Naive thymus-derived CD4-positive, alpha-beta T cell (primary cell): ENCODE data around the gene ITGB2. TPM values are rescaled to one million over a fixed set of nuclear protein-coding genes. Genes with fewer than 3 reads are reported as not detected.

Source experiments
- ATAC-seq: fragments of 150-1000 bp; cut with Tn5 transposase; 2 replicates; pipeline ENCODE4 v1.10.0; 2021; ENCODE audit warnings: mild to moderate bottlenecking, moderate library complexity
- CTCF ChIA-PET: fragments of 350-600 bp; sonication (Branson Sonifier 250); formaldehyde crosslinking; loops from one replicate; lab custom pipeline; 2021; ENCODE audit warnings: antibody characterized with exemption; lab: Charles Lee
- POLR2A ChIA-PET: fragments of 350-600 bp; sonication (Branson Sonifier 250); formaldehyde crosslinking; loops from one replicate; lab custom pipeline; 2021; ENCODE audit warnings: antibody characterized with exemption, inconsistent platforms; lab: Charles Lee
- DNase-seq, 9 donors: peaks; one replicate each; pipeline versions ENCODE4 v3.0.0 to v3.0.0-alpha.2; 2020 to 2022; ENCODE audit warnings: mixed read lengths in 1 of 9
- H3K27ac ChIP-seq: one replicate; pipeline ENCODE4 v1.7.0; 2013; ENCODE audit warnings: mild to moderate bottlenecking, low read depth, low read length, moderate library complexity
- H3K27me3 ChIP-seq, 2 donors: one replicate each; pipeline ENCODE4 v1.7.0; 2013; ENCODE audit warnings: low read length in 2 of 2, mild to moderate bottlenecking in 2 of 2, moderate library complexity in 2 of 2; ENCODE audit not compliant: control insufficient read depth in 2 of 2, insufficient read depth in 2 of 2
- H3K36me3 ChIP-seq, 3 experiments: 1 replicate in 2 of 3; 2 replicates in 1 of 3; pipeline ENCODE4 v1.7.0; 2013; ENCODE audit warnings: low read length in 3 of 3, mild to moderate bottlenecking in 3 of 3, moderate library complexity in 1 of 3; ENCODE audit not compliant: insufficient read depth in 3 of 3, control insufficient read depth in 2 of 3
- H3K4me1 ChIP-seq, 2 donors: one replicate each; pipeline ENCODE4 v1.7.0; 2013; ENCODE audit warnings: low read length in 2 of 2, mild to moderate bottlenecking in 2 of 2, moderate library complexity in 1 of 2; ENCODE audit not compliant: control insufficient read depth in 2 of 2, insufficient read depth in 2 of 2
- H3K4me3 ChIP-seq: 2 replicates; pipeline ENCODE4 v1.7.0; 2013; ENCODE audit warnings: mild to moderate bottlenecking, low read length
- H3K9me3 ChIP-seq, 3 experiments: 1 replicate in 2 of 3; 2 replicates in 1 of 3; pipeline ENCODE4 v1.7.0; 2013; ENCODE audit warnings: low read length in 3 of 3; ENCODE audit not compliant: control insufficient read depth in 2 of 3
- H3K27ac Mint-ChIP-seq, 9 donors: one replicate each; pipeline ENCODE4 v1.8.0; 2020 to 2022; ENCODE audit warnings: mixed read lengths in 9 of 9, mild to moderate bottlenecking in 8 of 9, moderate library complexity in 5 of 9, inconsistent platforms in 2 of 9
- H3K27me3 Mint-ChIP-seq, 5 donors: one replicate each; pipeline ENCODE4 v1.8.0; 2021 to 2022; ENCODE audit warnings: mixed read lengths in 5 of 5, mild to moderate bottlenecking in 1 of 5
- H3K36me3 Mint-ChIP-seq, 5 donors: one replicate each; pipeline ENCODE4 v1.8.0; 2020 to 2022; ENCODE audit warnings: mixed read lengths in 5 of 5, mild to moderate bottlenecking in 3 of 5, inconsistent platforms in 1 of 5
- H3K4me1 Mint-ChIP-seq, 7 donors: one replicate each; pipeline ENCODE4 v1.8.0; 2020 to 2022; ENCODE audit warnings: mixed read lengths in 7 of 7, mild to moderate bottlenecking in 3 of 7, inconsistent platforms in 1 of 7
- H3K4me3 Mint-ChIP-seq, 10 donors: one replicate each; pipeline ENCODE4 v1.8.0; 2020 to 2022; ENCODE audit warnings: mild to moderate bottlenecking in 10 of 10, mixed read lengths in 10 of 10, moderate library complexity in 6 of 10, inconsistent platforms in 2 of 10
- H3K9me3 Mint-ChIP-seq, 11 donors: one replicate each; pipeline ENCODE4 v1.8.0; 2020 to 2022; ENCODE audit warnings: mixed read lengths in 11 of 11, mild to moderate bottlenecking in 4 of 11, inconsistent platforms in 1 of 11, moderate library complexity in 1 of 11
- intact Hi-C, 2 donors: fragments of 100-400 bp; cut with micrococcal nuclease; formaldehyde crosslinking; loops; one replicate each; pipeline ENCODE4 v1.15.1; 2023
- polyA plus RNA-seq, 2 donors: library from polyadenylated mRNA; unstranded; fragments of 300-500 nt; fragmentation: Illumina TruSeq; gene quantifications; one replicate each; pipeline ENCODE4 v1.2.3, GENCODE V29; 2021
- total RNA-seq, 6 experiments: library from RNA in 5 of 6; stranded (reverse) in 5 of 6; gene quantifications; 1 replicate in 5 of 6; 2 replicates in 1 of 6; pipeline ENCODE4 v1.2.3 and lab custom pipeline; 2021 to 2026

ITGB2 gene
- total and polyA plus RNA-seq, 7 experiments from 2014 or later = 280 to 877 (median 459) TPM

- Mint-ChIP-seq H3K9me3 (no peaks in the 10 kb centered on the region), H3K4me3 (peak overlapping the region in 3 of 10 donors; percentile 8 to 66 (median 58)), H3K4me1 (peaks cover 36 to 72% (median 59%) of the 10 kb centered on the region in 7 donors), H3K36me3 (peaks cover 7 to 50% (median 11%) of the 10 kb centered on the region in 5 donors), H3K27me3 (no peaks in the 10 kb centered on the region), H3K27ac (peak overlapping the region in 5 of 9 donors; percentile 55 to 92 (median 75))
- Histone ChIP-seq H3K4me1 (peaks cover 0 to 39% of the 10 kb centered on the region in 2 donors), H3K27me3 (no peaks in the 10 kb centered on the region), H3K9me3 (no peaks in the 10 kb centered on the region), H3K36me3 (peaks cover 17 to 87% (median 17%) of the 10 kb centered on the region in 3 experiments), H3K4me3 (no peak overlapping the region), H3K27ac (no peak overlapping the region)
- intact Hi-C loops = no loop called here
- DNase-seq (no peak), ATAC-seq (no peak)
- ChIA-PET CTCF (no interaction called here), POLR2A (interaction anchor here (0.6 to 1.0 kb wide), 4 partner anchors 11 to 76 kb away, joined by 3 to 6 read pairs (median 4); partner anchors contain the start of gene PTTG1IP)
Observed at GRCh38 chr21:44856131-44856530, 64.6 kb downstream of the ITGB2 start.

- intact Hi-C loops = no loop called here
- DNase-seq = no peak
- Mint-ChIP-seq H3K27ac (peak overlapping the region in 7 of 9 donors; percentile 55 to 94 (median 92)), H3K27me3 (no peaks in the 10 kb centered on the region), H3K36me3 (peaks cover 7 to 49% (median 11%) of the 10 kb centered on the region in 5 donors), H3K9me3 (no peaks in the 10 kb centered on the region), H3K4me1 (peaks cover 34 to 73% (median 61%) of the 10 kb centered on the region in 7 donors), H3K4me3 (peak overlapping the region in 2 of 10 donors; percentile 32 to 70)
- ATAC-seq = no peak
- peaks cover 0 to 42% of the 10 kb centered on the region in 2 donors for H3K4me1 ChIP-seq
- H3K36me3 ChIP-seq = peaks cover 17 to 87% (median 17%) of the 10 kb centered on the region in 3 experiments
- no peaks in the 10 kb centered on the region for H3K9me3 ChIP-seq
- ChIA-PET CTCF (no interaction called here), POLR2A (interaction anchor here (0.8 to 0.9 kb wide), 3 partner anchors 18 to 76 kb away, joined by 3 to 6 read pairs (median 3); partner anchors contain the start of gene PTTG1IP)
- H3K4me3 ChIP-seq = no peak overlapping the region
- H3K27me3 ChIP-seq = no peaks in the 10 kb centered on the region
- peak overlapping the region; percentile 63 for H3K27ac ChIP-seq
Observed at GRCh38 chr21:44855572-44855971, 65.1 kb downstream of the ITGB2 start.

- Mint-ChIP-seq H3K4me3 (peak overlapping the region; percentile 37 to 70 (median 60)), H3K4me1 (peaks cover 32 to 72% (median 57%) of the 10 kb centered on the region in 7 donors)
- peak overlapping the region; percentile 63 for H3K27ac ChIP-seq
Observed at GRCh38 chr21:44854664-44855446, 65.8 kb downstream of the ITGB2 start.

GRCh38 chr21:44854391-44854663, 66.4 kb downstream of the ITGB2 start:
- Mint-ChIP-seq H3K9me3 (no peaks in the 10 kb centered on the region), H3K36me3 (peaks cover 7 to 47% (median 11%) of the 10 kb centered on the region in 5 donors), H3K4me3 (peak overlapping the region; percentile 37 to 70 (median 60)), H3K27me3 (no peaks in the 10 kb centered on the region), H3K4me1 (peaks cover 30 to 68% (median 57%) of the 10 kb centered on the region in 7 donors), H3K27ac (peak overlapping the region in 8 of 9 donors; percentile 78 to 94 (median 90))
- CTCF ChIA-PET = no interaction called here
- POLR2A ChIA-PET = interaction anchor here (0.9 kb wide), 1 partner anchor 515 kb away, joined by 3 read pairs; the partner anchor contains the start of gene CFAP410
- Histone ChIP-seq H3K27ac (peak overlapping the region; percentile 63), H3K9me3 (no peaks in the 10 kb centered on the region), H3K4me3 (no peak overlapping the region), H3K4me1 (peaks cover 0 to 42% of the 10 kb centered on the region in 2 donors), H3K36me3 (peaks cover 15 to 88% (median 15%) of the 10 kb centered on the region in 3 experiments), H3K27me3 (no peaks in the 10 kb centered on the region)
- intact Hi-C loops = no loop called here
- ATAC-seq (peak; percentile 43), DNase-seq (peak in 2 of 9 donors; percentile 27 to 31)

More at GRCh38 chr21:44854664-44855446, 65.8 kb downstream of the ITGB2 start:
- no peaks in the 10 kb centered on the region for H3K27me3 ChIP-seq
- intact Hi-C loops = no loop called here
- ATAC-seq = peak; percentile 56
- H3K36me3 ChIP-seq = peaks cover 17 to 88% (median 17%) of the 10 kb centered on the region in 3 experiments
- H3K27ac Mint-ChIP-seq = peak overlapping the region; percentile 52 to 94 (median 87)
- H3K4me3 ChIP-seq = no peak overlapping the region
- no peaks in the 10 kb centered on the region for H3K9me3 ChIP-seq
- POLR2A ChIA-PET = interaction anchor here (0.8 to 0.9 kb wide), 4 partner anchors 19 to 516 kb away, joined by 3 to 6 read pairs (median 3); partner anchors contain the start of genes CFAP410 and PTTG1IP
- peaks cover 0 to 42% of the 10 kb centered on the region in 2 donors for H3K4me1 ChIP-seq
- peaks cover 7 to 49% (median 11%) of the 10 kb centered on the region in 5 donors for H3K36me3 Mint-ChIP-seq
- CTCF ChIA-PET = no interaction called here
- DNase-seq = peak in 6 of 9 donors; percentile 36 to 57 (median 42)
- H3K9me3 Mint-ChIP-seq = no peaks in the 10 kb centered on the region
- H3K27me3 Mint-ChIP-seq = no peaks in the 10 kb centered on the region

- no peaks in the 10 kb centered on the region for H3K9me3 ChIP-seq
- intact Hi-C loops = no loop called here
- peaks cover 7 to 43% (median 11%) of the 10 kb centered on the region in 5 donors for H3K36me3 Mint-ChIP-seq
- ChIA-PET CTCF (no interaction called here), POLR2A (interaction anchor here (0.7 to 0.9 kb wide), 2 partner anchors 441 to 515 kb away, joined by 3 read pairs; partner anchors contain the start of gene CFAP410)
- no peak for ATAC-seq
- H3K27ac Mint-ChIP-seq = peak overlapping the region in 8 of 9 donors; percentile 78 to 94 (median 90)
- peaks cover 11 to 88% (median 12%) of the 10 kb centered on the region in 3 experiments for H3K36me3 ChIP-seq
- H3K27ac ChIP-seq = peak overlapping the region; percentile 63
- H3K4me3 ChIP-seq = no peak overlapping the region
- H3K27me3 Mint-ChIP-seq = no peaks in the 10 kb centered on the region
- H3K4me1 ChIP-seq = peaks cover 0 to 42% of the 10 kb centered on the region in 2 donors
- no peaks in the 10 kb centered on the region for H3K9me3 Mint-ChIP-seq
- peak overlapping the region in 8 of 10 donors; percentile 42 to 70 (median 64) for H3K4me3 Mint-ChIP-seq
- no peaks in the 10 kb centered on the region for H3K27me3 ChIP-seq
- peaks cover 30 to 65% (median 57%) of the 10 kb centered on the region in 7 donors for H3K4me1 Mint-ChIP-seq
- no peak for DNase-seq
Observed at GRCh38 chr21:44853601-44854390, 66.9 kb downstream of the ITGB2 start.
